Occipital lobe (tissue), 2 donors: ENCODE data around the gene ATG101. TPM values are rescaled to one million over a fixed set of nuclear protein-coding genes. Genes with fewer than 3 reads are reported as not detected.

Experiments
- DNase-seq: peaks from one replicate; lab custom pipeline; 2025; lab: John Stamatoyannopoulos, UW
- total RNA-seq: library from RNA; depleted of rRNA; stranded (reverse); fragments of >200 nt; gene quantifications from one replicate; pipeline ENCODE4 v1.2.3, GENCODE V29; 2014

The ATG101 gene, protein sequence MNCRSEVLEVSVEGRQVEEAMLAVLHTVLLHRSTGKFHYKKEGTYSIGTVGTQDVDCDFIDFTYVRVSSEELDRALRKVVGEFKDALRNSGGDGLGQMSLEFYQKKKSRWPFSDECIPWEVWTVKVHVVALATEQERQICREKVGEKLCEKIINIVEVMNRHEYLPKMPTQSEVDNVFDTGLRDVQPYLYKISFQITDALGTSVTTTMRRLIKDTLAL
- 19.5 TPM for total RNA-seq

DNA sequence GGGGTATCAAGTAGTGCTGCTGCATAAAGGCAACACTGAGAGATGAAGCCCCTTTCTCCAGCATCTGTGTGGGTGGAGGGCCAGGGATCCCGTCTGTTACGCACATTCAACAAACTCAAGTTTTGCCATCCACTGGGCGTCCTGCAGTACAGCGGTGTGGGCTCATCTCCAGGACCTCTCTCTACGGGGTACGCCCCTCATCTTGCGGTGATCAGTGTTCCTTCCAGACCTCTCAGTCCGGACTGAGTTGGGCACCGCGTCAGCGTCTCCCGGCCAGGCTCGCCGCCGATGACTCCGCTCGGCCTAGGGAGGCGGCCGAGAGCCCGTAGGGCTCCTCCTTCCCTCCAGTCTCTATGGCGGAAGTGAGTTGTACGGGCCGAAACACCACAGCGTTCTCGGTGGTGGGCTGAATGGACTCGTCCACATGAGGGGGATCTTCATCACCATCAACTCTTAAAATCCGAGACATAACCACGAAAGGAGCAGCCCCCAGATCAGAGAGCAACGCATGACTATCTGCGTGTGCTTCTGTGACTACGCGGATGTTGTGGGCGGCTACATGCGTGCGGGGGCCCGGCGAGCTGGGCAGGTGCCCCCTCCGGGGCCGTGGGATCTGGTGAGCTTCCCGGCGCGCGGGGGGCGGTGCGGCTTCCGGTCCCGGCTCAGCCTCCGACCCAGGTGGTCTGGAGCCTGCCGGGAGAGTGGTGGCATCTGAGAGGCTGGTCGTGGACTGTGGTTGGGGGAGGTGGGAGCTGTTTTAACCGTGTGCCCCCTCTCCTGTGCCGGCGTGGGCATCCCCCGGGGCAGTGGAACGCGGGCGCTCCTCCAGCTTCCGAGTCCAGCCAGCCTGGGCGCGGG is at the start of gene ATG101:
Gene ATG101 (plus strand): TSS at position 652 of the 858 bp plus-strand sequence. CDS start 3,673 bp downstream, outside the sequence.
- peak; percentile 88 for DNase-seq

DNA sequence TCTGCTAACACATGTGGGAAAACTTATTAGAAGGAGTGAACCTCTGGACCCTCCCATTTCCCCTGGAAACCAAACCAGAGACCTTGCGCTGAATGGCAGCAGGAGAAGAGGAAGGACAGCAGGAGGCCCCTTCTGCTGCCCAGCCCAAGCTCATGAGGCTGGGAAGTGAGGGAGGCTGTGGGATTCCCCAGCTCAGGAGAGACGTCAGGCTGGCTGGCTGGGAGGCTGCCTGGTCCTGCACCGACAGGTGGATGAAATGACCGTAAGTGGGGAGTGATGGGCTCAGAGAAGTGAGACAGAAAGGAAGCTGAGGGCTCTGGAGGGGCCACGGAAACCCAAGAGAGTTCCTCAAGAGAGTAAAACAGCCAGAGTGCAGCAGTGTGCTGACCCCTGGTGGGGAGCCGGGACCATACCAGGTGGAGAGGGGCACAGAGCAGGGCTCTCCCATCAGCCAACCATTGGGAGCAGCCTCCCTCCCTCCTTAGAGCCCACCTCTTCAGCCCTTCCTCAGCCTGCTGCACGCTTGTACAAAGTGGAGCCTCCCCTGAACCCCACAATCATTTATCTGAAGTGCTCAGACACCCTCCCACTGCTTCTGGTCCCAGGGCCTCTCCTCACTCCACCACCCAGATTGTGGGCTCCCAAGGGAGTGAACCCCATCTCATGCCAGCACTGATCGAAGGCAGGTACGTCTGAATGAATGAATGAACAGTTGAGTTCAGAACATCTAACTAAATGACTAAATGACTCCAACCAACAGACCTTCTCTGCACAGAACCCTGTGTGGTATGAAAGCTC is 49.0 kb upstream of the ATG101 start:
- no peak for DNase-seq

DNA sequence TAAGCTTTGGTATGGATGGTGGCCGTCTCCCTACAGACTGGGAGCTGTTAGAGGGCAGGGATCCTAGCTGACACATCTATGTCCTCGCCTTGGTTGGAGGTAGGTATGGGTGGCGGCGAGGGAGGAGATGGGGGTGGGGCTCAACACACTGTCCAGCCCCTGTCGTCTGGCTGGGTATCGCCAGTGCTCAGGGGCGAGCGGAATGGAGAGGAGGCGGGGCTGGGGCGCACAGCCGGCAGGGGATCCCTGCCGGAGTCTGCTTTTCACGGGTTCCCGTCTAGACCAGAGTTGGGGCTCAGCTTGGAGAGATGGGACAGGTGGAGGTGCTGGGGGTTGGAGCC is 47.0 kb upstream of the ATG101 start:
- DNase-seq: no peak

DNA sequence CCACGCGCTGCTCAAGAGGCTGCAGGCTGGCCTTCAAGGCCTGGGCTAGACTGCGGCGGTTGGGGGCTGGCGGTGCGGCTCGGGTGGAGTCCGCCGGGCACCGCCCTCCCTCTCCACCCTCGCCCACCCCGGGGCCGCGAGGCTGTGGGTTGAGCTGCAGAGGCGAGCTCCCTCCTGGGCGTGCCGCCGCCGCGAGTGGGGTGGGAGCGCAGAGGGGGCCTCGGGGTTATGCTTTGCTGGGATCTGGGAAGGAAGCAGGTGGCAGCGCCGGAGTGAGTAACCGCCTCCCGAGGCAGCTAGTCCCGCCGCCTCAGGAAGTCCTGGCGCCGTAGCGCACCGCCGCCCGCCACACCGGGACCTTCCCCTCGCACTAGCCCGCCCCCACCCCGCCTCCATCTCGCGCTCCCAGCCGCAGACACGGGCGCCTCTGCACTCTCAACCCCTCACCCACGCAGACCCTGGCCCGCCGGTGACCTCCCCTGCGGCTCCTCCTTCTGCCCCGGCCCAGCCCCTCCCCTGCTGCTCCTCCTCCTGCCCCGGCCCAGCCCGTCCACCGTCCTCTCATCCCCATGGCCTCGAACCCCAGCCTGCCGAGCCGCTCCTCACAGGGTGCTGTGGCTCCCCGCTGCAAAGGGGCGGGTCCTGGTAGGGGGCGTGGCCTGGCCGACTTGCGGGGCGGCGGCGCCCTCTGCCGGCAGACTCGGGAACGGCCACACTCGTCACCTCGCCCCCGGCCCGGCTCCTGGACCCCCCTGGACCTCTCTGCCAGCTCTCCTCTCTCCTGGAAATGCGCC is 46.4 kb upstream of the ATG101 start:
- DNase-seq: peak; percentile 71

DNA sequence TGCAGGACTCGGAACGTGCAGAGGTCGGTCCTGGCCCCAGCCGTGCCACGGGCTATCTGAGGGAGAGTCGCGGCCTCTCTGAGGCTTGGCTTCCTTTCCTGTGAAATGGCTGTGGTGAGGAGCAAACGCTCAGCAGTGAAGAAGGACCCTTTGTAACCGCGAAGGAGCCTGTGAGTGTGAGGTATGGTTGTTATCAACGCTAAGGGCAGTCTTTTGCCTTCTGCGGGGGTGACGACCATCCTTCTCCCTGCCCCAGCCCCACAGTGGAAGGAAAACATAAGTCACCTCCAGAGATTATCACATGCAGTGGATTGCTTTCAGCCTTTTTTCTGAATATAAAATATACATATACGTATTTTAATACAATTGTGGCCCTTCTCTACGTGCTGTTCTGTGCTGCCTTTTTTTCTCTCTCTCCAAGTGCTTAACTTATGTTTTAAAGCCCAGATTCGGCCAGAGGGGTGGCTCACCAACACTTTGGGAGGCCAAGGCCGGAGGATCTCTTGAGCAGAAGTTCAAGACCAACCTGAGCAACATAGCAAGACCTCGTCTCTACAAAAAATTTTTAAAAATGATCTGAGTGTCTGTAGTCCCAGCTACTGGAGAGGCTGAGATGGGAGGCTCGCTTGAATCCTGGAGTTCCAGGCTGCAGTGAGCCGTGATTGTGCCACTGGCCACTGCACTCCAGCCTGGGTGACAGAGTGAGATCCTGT is 45.6 kb upstream of the ATG101 start:
- DNase-seq: no peak

DNA sequence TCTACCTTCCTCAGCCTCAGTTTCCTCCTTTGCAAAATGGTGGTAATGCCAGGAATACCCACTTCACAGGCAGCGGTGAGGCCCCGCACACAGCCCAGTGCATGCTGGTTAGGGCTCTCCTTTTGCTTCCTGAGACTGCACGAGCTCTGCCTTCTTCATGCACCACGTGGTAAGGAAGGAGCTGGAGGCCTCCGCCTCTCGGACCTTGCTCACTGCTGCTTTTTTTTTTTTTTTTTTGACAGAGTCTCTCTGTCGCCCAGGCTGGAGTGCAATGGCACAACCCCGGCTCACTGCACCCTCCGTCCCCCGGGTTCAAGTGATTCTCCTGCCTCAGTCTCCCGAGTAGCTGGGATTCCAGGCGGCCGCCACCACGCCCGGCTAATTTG is 44.9 kb upstream of the ATG101 start:
- no peak for DNase-seq

DNA sequence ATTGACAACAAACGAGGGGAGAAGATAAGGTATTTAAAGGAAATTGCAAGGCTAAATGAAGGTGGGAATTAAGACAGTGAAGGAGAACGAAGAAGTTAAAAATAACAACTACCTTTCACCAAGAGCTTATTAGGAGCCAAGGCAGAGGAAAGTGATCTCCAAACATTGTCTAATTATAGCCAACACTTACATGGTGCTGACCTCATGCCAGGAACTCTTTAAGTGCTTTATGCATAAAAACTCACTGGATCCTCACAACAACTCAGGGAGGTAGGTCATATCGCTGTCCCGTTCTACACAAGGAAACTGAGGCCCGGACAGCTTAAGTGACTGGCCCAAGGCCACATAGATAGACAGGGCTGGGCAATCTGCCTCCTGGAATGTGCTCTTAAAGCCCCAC is 43.5 kb upstream of the ATG101 start:
- DNase-seq: no peak

DNA sequence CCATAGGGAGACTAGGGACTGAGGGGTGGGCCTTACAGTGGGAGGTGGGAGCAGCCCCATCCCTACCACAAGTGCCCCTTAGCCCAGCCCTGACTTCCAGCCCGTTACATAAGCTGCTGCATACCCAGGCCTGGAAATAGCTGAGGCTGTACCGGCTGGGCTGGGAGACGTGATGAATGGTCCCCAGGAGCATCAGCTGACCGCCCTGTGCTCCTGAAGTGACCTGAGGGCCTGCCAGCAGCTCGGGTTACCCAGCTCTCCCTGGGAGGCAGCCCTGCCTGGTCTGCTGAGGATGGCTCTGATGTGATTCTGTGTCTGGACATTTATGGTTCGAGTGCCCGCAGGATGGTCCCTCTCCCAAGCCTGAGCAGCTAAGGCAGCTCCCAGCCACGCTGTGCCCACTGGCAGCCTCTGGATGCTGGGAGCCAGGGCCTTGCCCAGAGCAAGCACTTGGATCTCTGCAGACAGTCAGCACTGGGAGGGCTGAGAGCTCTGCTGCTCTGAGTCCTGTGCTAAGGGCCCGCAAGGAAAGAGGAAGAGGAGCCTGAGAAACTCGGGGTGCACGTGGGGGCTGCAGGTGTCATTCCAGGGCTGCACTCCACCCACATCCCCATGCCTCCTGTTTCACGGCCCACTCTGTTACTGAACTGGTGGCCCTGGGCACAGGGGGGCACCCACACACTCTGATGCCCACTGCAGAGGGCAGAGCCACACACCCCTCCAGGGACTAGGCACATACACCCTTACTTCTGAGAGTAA is 42.5 kb upstream of the ATG101 start:
- no peak for DNase-seq

DNA sequence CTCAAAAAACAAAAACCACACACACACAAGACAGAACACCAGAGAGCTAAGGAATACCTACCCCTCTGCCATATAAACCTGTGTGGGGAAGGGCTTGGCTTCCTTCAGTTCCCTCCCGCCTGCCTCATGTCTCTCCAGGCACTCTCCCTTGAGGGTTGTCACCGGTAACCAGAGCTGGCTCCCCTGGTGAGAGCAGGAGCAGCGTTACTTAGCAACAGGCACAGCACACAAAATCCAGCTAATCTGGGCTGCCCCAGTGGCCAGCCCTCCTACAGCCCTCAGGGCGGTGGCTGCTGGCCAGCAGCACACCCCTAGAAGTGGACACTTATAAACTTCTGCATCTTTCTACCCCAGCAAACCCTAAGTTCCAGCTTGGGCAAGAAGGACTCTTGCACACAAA is 40.1 kb upstream of the ATG101 start:
- DNase-seq: no peak

DNA sequence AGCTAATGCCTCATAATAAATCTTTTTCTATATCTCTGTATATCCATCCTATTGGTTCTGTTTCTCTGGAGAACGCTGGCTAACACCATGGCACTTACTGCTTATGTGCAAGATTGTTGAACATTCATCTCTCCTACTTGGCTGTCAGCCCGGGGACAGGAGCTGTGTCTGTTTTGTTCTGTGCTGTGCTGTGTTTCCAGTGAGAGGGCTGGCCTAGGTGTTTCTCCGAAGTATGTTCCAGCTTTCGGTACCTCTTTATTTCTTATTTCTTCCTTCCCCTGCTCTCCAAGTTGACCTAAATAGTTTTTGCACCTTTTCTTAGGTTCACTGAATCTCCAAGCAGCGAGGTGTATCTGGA is 37.4 kb upstream of the ATG101 start:
- DNase-seq: peak; percentile 44

DNA sequence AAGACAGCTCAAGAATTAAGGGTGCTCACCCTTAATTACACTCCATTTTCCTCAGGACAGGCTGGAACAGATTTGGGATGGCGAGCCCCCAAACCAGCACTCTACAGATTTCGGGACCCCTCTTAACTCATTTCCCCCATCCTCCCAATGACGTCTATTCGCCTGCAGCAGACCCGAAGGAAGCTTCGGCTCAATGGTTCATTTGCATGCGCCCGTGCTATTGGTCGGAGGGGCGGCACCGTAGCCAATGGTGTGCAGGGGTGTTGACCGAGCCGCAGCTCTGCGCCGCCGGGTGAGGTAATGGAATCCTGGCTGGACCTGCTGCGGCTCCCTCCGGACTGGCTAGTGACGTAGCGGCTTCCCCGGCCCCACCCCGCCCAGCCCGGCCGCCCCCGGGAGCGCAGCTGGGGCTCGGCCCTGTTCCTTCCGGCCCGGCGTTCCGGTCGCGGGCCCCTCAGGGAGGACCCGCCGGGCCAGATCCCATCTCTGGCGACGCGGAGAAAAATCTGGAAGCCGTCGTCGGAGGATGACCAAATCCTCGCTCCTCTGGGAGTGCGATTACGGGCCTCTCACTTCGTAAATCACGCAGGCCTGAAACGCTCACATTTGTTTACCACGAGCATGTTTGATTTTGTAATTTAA is 36.9 kb upstream of the ATG101 start:
- DNase-seq: peak; percentile 95

DNA sequence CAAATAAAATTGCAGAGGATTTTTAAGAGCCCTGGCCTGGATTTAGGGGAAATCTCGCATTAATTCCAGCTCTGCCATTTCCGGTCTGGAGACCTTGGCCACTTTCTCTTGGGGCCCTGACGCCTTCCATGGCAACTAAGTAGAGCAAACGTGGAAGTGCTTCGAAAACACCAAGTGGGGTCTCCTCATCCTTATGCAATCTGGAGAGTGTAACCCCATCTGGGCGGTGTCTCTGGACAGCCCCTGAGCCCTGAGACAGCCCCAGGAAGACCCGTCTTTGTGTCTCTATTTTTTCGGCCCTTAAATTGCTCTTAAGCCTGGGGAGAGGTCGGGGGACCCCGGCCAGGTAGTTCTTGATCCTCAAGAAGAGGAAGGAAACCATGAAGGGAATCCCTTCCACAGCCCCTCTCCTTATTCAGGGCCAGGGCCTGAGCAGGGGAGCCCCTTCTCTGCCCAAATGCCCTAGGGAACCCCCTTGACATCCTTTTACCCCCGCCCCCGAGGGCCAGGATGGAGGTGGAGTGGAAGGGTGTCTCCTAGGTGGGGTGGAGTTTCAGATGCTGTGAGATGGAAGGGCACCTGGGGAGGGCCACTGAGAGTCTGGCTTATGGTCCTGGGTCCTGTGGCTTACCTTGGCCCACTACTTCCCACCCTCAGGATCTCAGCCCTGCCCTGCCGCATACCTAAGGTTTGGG is 36.2 kb upstream of the ATG101 start:
- no peak for DNase-seq

DNA sequence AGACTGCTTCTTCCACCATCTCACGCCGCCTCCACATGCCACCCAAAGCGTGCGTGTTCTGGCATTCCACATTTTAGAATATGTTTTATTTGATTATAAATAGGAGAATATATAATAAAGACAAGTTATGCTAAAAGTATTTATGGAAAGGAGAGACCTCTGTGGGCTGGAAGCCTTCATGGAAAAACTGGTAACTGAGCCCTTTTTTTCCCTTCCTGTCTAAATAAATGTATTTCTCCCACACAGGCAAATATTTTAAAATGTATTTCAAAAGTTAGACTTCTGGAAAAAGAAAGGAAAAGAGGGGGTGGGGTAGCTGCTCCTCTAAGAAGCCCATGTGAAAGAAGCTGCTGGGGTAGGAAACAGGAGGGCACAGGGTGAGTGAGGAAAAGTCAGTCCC is 34.6 kb upstream of the ATG101 start:
- no peak for DNase-seq

DNA sequence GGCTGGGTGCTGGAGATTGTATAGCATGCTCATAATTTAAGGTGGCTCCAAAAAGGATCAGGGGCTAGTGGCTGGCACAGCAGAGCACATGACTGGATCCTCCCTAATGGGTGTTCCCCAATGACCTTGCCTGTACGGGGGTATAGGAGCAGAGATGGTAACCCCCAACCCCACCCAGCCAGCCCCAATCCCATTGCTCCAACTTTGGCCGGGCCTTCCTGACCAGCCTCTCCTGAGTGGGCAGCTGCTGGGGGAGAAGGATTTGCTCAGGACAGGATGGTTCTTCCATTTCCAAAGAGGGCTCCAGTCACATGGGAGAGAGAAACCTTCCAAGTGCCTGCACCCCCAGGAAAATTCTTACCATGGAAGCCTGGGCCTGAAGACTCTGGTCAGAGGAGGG is 33.9 kb upstream of the ATG101 start:
- no peak for DNase-seq

DNA sequence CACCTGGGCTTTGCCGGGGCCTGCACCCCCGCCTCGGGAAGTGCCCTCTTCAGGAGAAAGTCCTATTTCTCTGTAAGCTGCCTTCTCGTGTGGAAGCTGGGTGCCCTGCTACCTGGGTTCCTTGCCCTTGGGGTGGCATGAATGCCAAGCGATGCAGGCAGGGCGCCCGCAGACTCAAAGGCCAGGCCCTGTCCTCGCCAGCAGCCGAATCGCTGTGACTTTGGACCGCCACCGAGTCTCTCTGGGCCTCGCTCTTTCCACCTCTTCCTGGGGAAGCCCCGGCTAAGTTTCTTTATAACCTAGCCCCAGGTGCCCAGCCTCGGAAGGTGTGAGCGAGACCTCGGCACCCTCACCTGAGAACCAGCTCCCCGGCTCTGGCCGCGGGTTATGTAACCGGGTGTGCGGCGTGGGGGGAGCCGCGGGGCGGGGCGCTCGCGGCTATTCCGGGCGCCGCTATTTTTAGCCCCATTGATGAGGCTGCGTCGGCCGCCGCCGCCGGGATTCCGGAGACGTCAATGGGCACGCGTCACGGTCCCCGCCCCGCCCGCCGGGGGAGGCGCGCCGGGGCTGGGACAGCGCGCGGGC is 33.1 kb upstream of the ATG101 start:
- DNase-seq: peak; percentile 49

DNA sequence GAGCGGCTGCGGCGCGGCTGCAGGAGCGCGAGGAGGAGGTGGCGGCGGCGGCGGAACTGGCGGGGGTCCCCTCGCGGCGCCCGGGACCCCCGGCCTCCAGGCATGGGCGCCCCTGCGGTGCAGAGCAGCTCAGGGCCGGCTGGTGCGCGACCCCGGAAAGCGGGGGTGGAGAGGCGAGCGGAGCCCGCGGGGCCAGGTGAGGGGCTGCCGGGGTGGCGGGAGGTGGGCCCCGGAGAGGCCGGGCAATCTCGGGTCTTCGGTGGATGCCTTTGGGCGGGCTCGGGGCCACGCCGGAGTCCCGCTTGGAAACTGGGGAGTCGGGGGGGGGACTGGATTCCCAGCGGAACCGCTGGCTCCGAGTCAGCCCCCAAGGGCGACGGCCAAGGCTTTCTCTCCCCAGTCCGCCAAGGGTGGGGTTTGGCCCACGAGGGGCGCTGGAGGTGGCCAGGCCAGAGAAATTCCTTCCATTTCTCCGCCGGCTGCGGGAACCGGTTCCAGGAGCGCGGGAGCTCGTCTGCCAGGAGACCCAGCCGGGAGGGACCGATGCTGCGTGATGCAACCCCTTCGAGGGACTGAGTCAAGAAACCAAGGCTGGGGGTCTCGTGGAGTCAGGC is 32.4 kb upstream of the ATG101 start:
- no peak for DNase-seq

DNA sequence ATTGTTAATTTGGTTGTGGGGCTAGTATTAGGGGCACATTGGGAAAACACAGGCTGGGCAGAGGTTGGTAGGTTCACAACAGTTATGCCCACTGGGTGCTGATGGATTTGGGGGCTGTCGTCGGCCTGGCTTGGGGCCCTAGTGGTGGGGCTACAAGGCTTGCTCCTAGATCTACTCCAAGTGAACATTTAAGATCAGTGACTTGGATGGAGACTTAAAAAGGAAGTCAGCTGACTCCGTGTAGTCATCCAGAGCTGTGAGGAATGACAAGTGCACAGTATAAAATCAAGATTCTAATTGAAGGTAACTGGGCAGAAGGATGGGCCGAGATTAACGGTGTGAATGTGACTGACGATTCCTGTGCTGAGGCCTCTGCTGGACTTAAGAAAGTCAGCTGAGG is 31.3 kb upstream of the ATG101 start:
- DNase-seq: no peak

DNA sequence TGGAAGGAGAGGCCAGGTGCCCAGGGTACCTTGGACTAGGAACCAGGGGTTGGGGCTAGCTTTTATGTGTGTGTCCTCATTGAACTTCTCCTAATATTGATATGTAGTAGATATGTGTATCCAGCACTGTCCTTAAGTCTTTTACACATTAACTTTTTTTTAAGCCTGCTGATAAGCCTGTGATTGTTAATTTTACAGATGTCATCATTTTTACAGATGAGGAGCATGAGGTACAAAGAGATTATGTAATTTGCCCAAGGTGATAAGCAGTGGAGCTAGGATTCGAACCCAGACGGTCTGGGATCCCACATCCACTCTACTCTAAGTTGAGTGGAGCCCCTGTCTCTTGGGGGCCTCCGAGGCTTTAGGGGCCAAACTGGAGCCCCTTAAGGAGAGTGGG is 28.7 kb upstream of the ATG101 start:
- no peak for DNase-seq
